ENCODE measurements around the gene PDZD4.

PDZD4 gene

DNA sequence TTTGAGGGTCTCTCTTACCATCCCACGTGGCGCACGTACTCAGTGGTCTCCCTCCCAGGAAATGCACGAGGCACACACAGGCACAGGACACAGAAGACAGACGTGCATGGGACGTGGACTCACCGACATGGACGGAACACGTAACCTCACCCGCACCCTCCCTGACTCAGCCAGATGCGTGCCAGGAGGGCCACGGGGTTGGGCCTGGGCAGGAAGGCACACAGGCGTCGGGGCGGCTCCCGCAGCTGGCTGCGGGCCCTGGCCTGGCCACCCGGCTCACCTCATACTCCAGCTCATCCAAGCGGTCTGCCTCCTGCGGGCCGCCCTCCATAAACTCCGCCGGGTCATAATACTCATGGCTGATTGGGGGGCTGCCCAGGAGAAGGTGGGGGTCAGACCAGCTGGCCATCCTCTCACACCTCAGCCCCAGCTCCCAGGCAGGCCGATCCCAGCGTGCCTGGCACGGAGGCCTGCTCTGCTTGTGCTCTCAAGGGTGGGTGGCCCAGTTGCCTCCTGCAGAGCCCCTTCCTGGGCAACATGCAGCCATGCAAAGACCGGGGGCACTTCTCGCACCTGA lies 23.3 kb downstream of the PDZD4 start:
- FAIRE-seq = no peak

DNA sequence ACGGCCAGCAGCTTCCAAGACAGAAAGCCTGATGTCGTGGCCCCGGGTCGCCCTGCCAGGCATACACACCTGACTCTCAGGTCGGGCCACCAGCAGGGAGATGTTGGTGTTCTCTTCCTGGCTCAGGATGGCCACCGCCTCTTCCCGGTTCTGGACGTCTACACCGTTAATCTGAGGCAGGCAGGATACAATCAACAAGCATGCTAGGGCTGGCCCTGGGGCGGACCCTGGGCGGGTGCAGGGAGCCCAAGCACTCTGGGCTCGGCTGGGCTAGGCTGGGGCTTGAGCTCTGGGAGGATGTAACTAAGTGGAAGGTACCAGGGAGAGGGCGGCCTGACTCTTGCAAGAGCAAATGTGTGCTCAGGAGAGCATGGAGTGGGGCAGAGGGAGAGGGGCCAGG lies 24.9 kb downstream of the PDZD4 start:
- no peak for FAIRE-seq

- FAIRE-seq = no peak
Observed at GRCh38 chrX:153804621-153805020, 25.7 kb downstream of the PDZD4 start.

DNA sequence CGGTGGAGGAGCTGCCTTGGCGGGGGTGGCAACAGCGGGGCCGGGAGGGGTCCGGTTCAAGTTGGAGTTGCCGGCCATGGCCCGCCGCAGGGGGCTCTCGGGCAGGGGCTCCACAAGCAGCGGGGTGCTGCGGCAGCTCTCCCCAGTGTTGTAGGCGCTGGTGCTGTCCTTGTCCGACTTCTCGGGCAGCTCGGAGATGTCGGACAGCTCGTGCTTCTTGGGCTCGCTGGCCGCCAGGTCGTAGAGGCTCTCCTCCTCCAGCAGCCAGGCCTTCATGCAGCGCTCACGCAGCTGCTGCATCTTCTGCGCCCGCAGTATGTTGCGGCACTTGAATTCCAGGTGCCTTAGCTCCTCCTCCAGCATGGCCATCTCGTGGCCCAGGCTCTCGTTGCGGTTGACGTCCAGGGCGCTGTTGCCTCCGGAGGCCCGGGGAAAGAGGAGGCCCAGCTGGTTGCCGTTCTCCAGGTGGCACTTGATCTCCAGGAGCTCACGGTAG lies 26.2 kb downstream of the PDZD4 start:
- no peak for FAIRE-seq

GRCh38 chrX:153803211-153804099 lies 26.9 kb downstream of the PDZD4 start:
- no peak for FAIRE-seq

DNA sequence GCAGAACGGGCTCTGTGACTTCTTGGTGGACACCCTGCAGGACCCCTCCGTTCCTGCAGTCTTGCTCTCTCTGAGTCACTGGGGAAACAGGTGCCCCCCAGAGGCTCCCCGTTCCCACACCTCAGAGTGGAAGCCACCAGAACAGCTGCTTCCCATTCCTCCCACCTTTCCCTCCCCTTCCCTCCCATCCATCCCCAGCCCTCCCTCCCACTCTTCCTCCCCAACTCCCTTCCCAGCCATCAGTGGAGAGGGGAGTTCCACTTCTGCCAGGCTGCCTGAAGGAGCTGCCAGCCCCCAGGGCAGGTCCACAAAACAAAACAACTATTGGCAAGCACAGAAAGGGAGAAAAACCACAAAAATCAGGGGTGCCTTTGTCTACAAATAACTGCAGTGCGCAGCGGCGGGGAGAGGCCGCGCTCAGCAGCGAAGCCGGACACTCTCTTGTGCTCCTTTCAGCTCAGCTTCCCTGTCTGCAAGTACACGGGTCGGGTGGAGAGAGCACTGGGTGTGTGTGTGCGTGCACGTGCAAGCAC lies 27.8 kb downstream of the PDZD4 start:
- FAIRE-seq = no peak

DNA sequence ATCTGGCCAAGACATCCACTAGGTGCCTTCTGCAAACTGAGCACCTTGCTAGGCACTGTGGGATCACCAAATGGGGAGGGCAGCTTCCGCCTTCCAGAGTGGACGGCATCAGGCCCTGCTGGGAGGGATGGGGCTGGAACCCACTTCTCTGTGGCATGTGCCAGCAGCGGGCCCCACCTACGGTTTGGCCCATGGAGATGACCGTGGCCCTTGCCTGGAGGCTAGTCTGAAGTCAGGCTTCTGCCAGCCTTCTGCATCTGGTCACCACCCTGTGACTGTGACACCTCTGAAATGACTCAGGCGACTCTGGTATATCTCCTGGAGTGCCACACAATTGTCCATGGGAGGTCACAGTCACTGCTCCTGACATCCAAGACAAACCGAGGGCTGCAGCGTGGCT lies 28.7 kb downstream of the PDZD4 start:
- FAIRE-seq = no peak

DNA sequence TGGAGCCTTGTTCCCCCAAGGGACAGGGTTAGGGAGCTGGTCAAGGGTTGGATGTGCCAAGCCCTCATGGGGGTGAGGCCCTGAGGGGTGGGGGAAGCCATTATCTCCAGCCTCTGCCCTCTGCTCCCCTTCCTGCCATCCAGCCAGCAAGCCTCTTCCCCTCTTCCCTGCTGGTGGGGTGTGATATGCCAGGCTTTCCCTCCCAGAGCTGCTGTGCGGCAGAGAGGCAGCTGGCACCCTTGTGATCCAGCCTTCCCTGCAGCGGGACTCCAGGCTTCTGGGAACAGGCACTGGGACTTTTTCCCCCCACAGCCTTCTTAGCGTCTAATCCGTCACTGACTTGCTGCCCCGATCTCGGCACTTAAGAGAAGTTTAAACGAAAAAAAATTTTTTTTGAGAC lies 29.6 kb downstream of the PDZD4 start:
- FAIRE-seq = no peak

GRCh38 chrX:153800177-153800722 lies 30.1 kb downstream of the PDZD4 start:
- no peak for FAIRE-seq

- no peak for FAIRE-seq
Observed at GRCh38 chrX:153799326-153799725, 31.0 kb downstream of the PDZD4 start.

GRCh38 chrX:153797415-153798015 lies 32.8 kb downstream of the PDZD4 start:
- FAIRE-seq = no peak

- no peak for FAIRE-seq
Observed at GRCh38 chrX:153794897-153795816, 35.2 kb downstream of the PDZD4 start.

DNA sequence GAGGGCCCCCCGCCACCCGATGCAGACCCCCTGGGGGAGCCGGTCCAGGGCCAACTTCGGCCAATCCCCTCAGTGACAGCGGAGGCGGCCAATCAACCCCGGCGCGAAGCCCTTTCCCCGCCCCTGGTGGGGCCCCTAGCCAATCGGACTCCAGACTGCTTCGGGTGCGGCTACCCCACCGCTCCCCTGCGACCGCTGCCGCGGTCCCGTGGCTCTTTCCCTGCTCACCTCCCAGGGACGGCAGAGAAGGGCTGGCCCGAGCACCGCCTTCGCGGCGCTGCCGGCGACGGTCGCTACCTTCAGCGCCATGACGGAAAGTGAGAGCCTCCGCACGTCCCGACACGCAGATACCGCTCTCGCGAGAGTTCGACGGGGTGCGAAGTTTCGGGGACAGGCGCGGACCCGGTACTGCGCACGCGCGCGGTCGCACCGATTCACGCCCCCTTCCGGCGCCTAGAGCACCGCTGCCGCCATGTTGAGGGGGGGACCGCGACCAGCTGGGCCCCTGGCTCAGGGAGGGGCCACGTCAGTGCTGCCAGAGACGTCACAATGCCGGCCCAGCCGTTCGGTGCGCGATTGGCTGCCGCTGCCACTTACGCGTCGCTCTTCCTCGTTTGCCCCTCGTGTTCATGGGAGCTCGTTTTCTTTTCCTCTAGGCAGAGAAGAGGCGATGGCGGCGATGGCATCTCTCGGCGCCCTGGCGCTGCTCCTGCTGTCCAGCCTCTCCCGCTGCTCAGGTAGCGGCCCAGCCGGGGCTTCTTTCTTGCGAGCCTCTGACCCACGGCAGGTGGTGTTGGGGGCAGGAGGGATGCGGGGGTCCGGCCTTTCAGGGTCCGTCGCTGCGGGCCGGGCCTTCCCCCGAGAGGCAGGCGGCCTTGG lies 36.1 kb downstream of the PDZD4 start, which contains the start of the genes IDH3G and SSR4:
TSS of gene IDH3G (minus strand) at position 358 of the 879 bp plus-strand sequence. CDS start at position 309, 49 bp downstream.
TSS of gene SSR4 (plus strand) at position 651 of the 879 bp plus-strand sequence. CDS start at position 671, 20 bp downstream.
- FAIRE-seq = peak; percentile 58

DNA sequence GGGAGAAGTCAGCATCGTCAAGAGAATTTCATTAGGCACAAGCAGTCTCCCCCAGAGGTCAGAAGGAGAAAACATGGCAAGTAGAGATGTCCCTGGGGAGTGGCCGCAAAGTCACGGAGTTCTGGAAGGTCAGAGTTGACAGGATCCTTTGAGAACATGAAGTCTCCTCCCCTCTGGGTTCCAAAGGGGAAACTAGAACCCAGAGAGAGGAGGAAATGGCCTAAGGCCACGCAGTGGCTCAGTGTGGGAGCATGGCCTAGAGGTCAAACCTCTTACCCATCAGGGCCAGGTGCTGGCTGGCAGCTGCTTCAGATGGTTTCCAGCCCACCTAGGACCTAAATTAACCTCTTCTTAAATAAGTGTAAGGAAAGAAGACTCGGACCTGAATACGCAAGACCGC lies 37.1 kb downstream of the PDZD4 start:
- no peak for FAIRE-seq

- FAIRE-seq = no peak
Observed at GRCh38 chrX:153792368-153792767, 38.0 kb downstream of the PDZD4 start.

GRCh38 chrX:153791104-153791852 lies 39.1 kb downstream of the PDZD4 start:
- FAIRE-seq = no peak

GRCh38 chrX:153789654-153790053 lies 40.7 kb downstream of the PDZD4 start:
- no peak for FAIRE-seq

- FAIRE-seq = no peak
Observed at GRCh38 chrX:153786669-153787068, 43.7 kb downstream of the PDZD4 start.

- no peak for FAIRE-seq
Observed at GRCh38 chrX:153784325-153784967, 45.9 kb downstream of the PDZD4 start.
